ENCODE results near the gene LARGE1.

GRCh38 chr22:33737662-33738061, 182.6 kb downstream of the LARGE1 start:
- TF ChIP-seq, protein P1, sequence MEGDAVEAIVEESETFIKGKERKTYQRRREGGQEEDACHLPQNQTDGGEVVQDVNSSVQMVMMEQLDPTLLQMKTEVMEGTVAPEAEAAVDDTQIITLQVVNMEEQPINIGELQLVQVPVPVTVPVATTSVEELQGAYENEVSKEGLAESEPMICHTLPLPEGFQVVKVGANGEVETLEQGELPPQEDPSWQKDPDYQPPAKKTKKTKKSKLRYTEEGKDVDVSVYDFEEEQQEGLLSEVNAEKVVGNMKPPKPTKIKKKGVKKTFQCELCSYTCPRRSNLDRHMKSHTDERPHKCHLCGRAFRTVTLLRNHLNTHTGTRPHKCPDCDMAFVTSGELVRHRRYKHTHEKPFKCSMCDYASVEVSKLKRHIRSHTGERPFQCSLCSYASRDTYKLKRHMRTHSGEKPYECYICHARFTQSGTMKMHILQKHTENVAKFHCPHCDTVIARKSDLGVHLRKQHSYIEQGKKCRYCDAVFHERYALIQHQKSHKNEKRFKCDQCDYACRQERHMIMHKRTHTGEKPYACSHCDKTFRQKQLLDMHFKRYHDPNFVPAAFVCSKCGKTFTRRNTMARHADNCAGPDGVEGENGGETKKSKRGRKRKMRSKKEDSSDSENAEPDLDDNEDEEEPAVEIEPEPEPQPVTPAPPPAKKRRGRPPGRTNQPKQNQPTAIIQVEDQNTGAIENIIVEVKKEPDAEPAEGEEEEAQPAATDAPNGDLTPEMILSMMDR (IDR thresholded peaks at IDR 0.05): no peak
- no peak for TF ChIP-seq ZFX (IDR thresholded peaks at IDR 0.05; ENCODE audit: borderline replicate concordance)
